ENCODE results near the gene NLK. TPM values are rescaled to one million over a fixed set of nuclear protein-coding genes. Genes with fewer than 3 reads are reported as not detected.

NLK gene
- total RNA-seq, 4 donors from 2014 or later: 6.2 to 40.5 (median 29.9) TPM

DNA sequence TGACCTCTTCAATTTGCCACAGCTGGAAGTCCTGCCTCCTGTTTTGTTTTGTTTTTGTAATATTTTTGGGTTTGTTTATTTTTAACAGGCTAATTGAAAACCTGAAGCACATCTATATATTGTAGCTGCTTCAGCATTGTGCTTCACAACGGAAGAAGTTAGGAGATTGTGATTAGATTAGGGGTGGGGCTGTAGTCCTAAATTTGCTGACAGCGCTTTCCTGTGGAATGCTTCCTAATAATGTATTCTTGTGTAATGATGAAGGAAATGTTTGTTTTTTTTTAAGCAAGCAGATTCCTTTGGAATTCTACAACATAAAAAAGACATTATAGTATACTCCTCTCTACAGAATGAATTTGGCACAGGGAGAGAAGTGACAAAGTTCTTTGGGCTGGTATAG, 70.1 kb downstream of the NLK start:
- 68 to 76% methylated on average over 2 of the region's 2 CpGs for WGBS, 2 donors (ENCODE audit: low coverage in 1 of 2)
- intact Hi-C loops (cut with DNase I; ENCODE audit: low total_unique reads): no loop called here

DNA sequence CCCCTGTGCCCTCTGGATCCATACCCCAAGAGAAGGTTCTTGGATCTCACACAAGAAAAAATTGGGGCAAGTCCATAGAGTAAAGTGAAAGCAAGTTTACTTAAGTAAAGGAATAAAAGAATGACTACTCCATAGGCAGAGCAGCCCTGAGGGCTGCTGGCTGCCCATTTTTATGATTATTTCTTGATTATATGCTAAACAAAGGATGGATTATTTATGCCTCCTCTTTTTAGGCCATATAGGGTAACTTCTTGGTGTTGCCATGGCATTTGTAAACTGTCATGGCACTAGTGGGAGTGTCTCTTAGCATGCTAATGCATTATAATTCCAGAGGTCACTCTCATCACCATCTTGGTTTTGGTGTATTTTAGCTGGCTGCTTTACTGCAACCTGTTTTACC, 70.8 kb downstream of the NLK start:
- Histone ChIP-seq H3K36me3 (no peaks in the 10 kb centered on the region), H3K27ac (no peak overlapping the region), H3K4me3 (no peak overlapping the region), H3K9me3 (no peaks in the 10 kb centered on the region), H3K27me3 (no peaks in the 10 kb centered on the region), H3K4me1 (peaks cover 0 to 30% (median 5%) of the 10 kb centered on the region in 4 donors)
- intact Hi-C loops (cut with DNase I; ENCODE audit: low total_unique reads): no loop called here
- TF ChIP-seq, protein P1, sequence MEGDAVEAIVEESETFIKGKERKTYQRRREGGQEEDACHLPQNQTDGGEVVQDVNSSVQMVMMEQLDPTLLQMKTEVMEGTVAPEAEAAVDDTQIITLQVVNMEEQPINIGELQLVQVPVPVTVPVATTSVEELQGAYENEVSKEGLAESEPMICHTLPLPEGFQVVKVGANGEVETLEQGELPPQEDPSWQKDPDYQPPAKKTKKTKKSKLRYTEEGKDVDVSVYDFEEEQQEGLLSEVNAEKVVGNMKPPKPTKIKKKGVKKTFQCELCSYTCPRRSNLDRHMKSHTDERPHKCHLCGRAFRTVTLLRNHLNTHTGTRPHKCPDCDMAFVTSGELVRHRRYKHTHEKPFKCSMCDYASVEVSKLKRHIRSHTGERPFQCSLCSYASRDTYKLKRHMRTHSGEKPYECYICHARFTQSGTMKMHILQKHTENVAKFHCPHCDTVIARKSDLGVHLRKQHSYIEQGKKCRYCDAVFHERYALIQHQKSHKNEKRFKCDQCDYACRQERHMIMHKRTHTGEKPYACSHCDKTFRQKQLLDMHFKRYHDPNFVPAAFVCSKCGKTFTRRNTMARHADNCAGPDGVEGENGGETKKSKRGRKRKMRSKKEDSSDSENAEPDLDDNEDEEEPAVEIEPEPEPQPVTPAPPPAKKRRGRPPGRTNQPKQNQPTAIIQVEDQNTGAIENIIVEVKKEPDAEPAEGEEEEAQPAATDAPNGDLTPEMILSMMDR (IDR thresholded peaks at IDR 0.05): no peak
- TF ChIP-seq EP300 (IDR thresholded peaks at IDR 0.05; ENCODE audit: low read depth) (no peak), POLR2A (IDR thresholded peaks at IDR 0.05) (no peak), POLR2AphosphoS5 (IDR thresholded peaks at IDR 0.05) (no peak)
- in situ Hi-C loops (cut with MboI; ENCODE audit: low pct_ligation_motif_present in 1 of 4, low pct_unique_long_range_greater_than_20kb in 1 of 4, low sequenced_read_pairs in 3 of 4): no loop called here
- no peak for DNase-seq

More for the DNA sequence above, 70.1 kb downstream of the NLK start:
- H3K4me3 ChIP-seq: no peak overlapping the region
- H3K9me3 ChIP-seq: no peaks in the 10 kb centered on the region
- H3K4me1 ChIP-seq: peaks cover 0 to 23% (median 5%) of the 10 kb centered on the region in 4 donors
- no peak overlapping the region for H3K27ac ChIP-seq
- DNase-seq: no peak
- in situ Hi-C loops (cut with MboI; ENCODE audit: low pct_ligation_motif_present in 1 of 4, low pct_unique_long_range_greater_than_20kb in 1 of 4, low sequenced_read_pairs in 3 of 4): no loop called here
- TF ChIP-seq POLR2AphosphoS5 (IDR thresholded peaks at IDR 0.05) (no peak), EP300 (IDR thresholded peaks at IDR 0.05; ENCODE audit: low read depth) (no peak), POLR2A (IDR thresholded peaks at IDR 0.05) (no peak)
- TF ChIP-seq, protein P1 (IDR thresholded peaks at IDR 0.05): no peak
- no peaks in the 10 kb centered on the region for H3K36me3 ChIP-seq
- no peaks in the 10 kb centered on the region for H3K27me3 ChIP-seq

DNA sequence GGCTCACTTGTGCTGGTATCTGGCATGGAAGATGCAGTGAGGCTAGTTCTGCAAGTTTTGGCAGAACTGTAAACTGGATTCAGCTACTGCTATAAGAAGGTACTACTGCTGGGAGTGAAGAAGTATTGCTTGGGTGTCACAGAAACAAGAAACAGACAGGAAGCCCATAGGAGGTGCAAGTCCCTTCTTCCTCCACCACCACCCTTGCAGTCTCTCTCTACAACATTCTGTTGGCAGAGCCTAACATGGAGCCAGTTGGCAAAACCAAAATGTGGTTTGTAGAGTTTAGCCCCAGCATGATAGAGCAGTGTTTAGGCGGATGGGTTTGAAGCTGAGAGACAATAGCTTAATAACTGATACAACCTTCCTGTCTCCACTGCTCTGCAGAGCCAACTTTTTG, 72.6 kb downstream of the NLK start:
- 92% methylated on average over 1 of the region's 1 CpG; no CpG with 5 or more reads in 1 of the 2 donors for WGBS, 2 donors (ENCODE audit: low coverage in 1 of 2)

DNA sequence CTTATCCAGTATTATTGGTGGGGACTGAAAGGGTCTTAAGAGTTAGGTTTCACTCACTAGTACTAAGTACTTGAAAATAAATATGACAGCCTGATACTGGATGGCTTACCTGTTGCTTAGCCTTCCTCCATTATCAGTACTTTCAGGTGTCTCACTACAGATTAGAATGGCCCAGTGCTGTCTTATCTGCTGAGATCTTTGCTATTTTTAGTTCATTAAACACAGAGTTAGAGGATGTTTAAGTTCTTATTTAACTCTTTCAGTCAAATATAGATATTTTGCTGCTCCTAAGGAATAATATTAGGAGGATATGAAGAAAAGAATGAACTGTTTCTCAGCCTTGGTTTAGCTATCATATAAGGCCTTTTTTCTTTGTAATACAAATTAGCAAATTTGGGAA, 74.8 kb downstream of the NLK start:
- H3K27ac ChIP-seq: no peak overlapping the region
- intact Hi-C loops (cut with DNase I; ENCODE audit: low total_unique reads) (no loop called here), in situ Hi-C loops (cut with MboI; ENCODE audit: low pct_ligation_motif_present in 1 of 4, low pct_unique_long_range_greater_than_20kb in 1 of 4, low sequenced_read_pairs in 3 of 4) (no loop called here)
- peaks cover 0 to 31% (median 1%) of the 10 kb centered on the region in 4 donors for H3K4me1 ChIP-seq
- DNase-seq: no peak
- H3K9me3 ChIP-seq: no peaks in the 10 kb centered on the region
- no peaks in the 10 kb centered on the region for H3K36me3 ChIP-seq
- H3K4me3 ChIP-seq: no peak overlapping the region
- TF ChIP-seq EP300 (IDR thresholded peaks at IDR 0.05; ENCODE audit: low read depth) (no peak), POLR2AphosphoS5 (IDR thresholded peaks at IDR 0.05) (no peak), POLR2A (IDR thresholded peaks at IDR 0.05) (no peak)
- TF ChIP-seq, protein P1 (IDR thresholded peaks at IDR 0.05): no peak
- H3K27me3 ChIP-seq: no peaks in the 10 kb centered on the region

More for the DNA sequence above, 72.6 kb downstream of the NLK start:
- H3K4me3 ChIP-seq: no peak overlapping the region
- no peak overlapping the region for H3K27ac ChIP-seq
- in situ Hi-C loops (cut with MboI; ENCODE audit: low pct_ligation_motif_present in 1 of 4, low pct_unique_long_range_greater_than_20kb in 1 of 4, low sequenced_read_pairs in 3 of 4): no loop called here
- H3K9me3 ChIP-seq: no peaks in the 10 kb centered on the region
- H3K27me3 ChIP-seq: no peaks in the 10 kb centered on the region
- intact Hi-C loops (cut with DNase I; ENCODE audit: low total_unique reads): no loop called here
- TF ChIP-seq EP300 (IDR thresholded peaks at IDR 0.05; ENCODE audit: low read depth) (no peak), POLR2A (IDR thresholded peaks at IDR 0.05) (no peak), POLR2AphosphoS5 (IDR thresholded peaks at IDR 0.05) (no peak)
- TF ChIP-seq, protein P1 (IDR thresholded peaks at IDR 0.05): no peak
- no peaks in the 10 kb centered on the region for H3K36me3 ChIP-seq
- peaks cover 0 to 36% (median 5%) of the 10 kb centered on the region in 4 donors for H3K4me1 ChIP-seq
- DNase-seq: no peak

Data from transverse colon (tissue), 4 donors.